HG03378 (cell line): Measurements from ENCODE around the gene CD34.

Experiments used
- ATAC-seq: cut with Tn5 transposase; IDR thresholded peaks from one replicate; pipeline ENCODE4 v1.9.1; 2021; ENCODE audit warnings: mild to moderate bottlenecking, moderate library complexity; ENCODE audit not compliant: unreplicated experiment

The CD34 gene

DNA sequence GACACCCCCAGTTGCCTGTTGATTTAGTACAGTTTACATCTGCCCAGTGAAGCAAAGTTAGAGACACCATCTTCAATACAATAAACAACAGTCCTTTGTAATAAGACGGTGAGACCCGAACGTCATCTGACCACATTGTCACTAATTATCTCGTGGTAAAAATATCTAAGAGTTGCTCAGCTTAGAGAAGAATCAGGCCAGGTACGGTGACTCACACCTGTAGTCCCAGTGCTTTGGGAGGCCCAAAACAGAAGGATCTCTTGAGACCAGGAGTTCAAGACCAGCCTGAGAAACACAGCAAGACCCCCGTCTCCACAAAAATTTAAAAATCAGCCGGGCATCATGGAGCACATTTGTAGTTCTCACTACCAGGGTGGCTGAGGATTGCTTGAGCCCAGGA is 53.5 kb downstream of the CD34 start:
- no peak for ATAC-seq

DNA sequence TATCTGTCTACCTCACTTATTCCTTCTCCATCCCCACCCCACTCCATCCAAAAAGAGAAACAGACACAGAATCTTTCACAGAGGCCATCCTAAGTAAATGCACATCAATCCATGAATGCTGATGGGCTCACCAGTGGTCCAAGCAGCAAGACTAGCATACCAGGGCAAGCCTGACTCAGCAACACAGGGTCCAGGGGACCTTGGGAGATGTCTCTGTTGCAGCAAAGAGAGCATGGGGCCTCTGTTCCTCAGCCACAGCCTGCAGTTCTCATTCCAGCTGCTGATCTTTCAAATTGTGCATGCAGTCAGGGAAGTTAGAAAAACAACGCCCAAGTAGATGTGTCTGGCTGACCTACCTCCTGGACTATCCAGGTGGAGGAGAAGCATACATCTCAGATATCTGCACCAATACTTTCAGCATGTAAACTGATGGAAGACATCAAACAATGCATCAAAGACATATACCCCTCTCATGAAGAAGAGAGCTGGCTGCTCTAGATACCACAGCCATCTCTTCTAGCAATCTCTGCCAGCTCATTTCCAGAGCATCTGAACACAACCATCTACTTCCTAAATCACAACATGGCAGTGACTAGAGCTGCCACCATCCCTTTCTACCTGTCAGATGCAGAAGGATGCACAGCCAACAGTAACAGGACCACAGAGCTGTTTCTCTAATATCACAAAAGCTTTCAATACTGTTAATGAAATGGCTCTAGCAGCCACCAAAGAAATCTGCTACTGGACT is 54.5 kb downstream of the CD34 start:
- ATAC-seq, result no peak

DNA sequence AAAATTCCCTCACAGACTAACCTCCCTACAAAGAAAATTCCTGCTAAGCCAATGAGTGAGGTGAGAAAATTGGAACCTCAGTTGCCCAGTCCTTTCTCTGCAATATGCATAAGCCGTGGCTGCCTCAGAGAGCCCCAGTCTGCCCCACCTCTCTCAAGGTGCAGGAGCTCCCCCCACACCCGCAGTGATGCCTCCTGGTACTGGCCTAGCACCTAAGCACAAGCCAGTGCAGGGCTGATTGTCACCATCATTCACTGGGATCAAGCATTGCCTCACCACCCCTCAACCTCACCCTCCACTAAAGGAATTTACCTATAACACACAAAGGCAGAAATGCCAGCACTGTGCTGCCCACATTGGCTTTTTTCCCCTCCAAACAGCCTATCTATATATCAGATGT is 56.9 kb downstream of the CD34 start:
- ATAC-seq, result no peak

DNA sequence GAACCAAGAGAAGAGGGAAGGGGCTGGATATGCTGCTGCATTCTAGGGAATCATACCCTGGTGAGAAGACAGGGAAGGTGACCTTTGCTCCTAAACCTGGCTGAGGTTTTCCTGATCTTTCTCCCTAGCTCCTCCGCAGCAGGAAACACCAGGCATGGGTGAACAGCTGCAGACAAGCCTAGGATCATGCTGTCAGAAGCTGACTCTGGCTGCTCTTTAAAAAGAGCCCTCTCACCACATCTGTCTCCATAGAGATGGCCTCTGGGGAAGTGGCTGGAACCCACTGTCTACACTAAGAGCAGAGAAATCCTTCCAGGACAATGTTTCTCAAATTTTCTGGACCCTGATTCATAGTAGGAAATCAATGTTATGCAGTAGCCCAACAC is 57.6 kb downstream of the CD34 start:
- no peak for ATAC-seq

DNA sequence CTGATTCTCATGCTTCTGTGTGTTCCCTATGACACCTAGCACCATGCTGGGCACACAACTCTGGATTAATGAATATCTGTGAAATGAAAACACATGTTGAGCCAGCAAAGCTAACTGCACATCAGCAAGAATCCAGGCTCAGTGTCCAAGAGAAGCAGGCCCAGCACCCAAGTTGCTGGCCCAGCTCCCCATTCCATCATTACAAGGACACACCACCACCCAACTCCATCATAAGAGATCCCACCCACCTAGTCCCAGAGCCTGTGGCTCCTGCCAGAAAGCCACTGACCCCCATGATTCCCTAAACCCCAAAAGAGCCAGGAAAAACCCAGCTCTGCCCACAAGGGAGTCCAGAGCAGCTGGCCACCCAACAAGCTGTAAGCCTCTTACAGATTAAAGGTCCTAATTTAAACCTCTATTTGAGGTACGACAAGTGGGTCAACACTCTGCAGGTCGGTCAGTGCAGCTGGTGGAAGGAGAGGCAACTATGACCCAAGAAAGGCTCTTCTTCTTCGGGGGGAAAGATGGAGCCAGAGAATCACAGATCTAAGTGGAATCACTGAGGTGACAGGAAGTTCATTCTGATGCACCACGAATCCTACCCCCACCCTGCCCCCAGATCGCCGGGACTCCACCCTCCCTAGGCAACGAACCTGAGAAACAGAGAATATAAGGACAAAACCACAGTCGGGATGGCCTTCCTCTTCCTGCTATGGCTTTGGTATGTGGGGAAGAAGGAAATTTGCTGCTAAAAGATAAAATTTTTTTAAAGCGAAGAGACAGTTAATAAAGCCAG is 58.2 kb downstream of the CD34 start:
- no peak for ATAC-seq

DNA sequence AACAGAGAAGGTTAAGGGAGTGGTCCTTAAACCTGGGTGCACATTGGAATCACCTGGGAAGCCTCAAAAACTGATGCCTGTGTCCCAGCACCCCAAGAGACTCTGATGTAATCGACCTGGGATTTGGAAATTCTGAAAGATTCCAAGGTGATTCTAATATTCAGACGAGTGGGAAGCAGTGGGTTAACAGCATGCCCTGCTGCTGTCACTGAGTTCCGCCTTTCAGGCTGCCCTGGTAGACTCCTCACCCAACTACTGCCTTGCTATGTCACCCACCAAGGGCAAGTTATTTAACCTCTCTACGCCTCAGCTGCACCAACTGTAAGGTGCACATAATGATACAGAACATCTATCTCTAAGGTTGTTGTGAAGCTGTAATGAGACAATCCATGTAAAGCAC is 59.2 kb downstream of the CD34 start:
- ATAC-seq, result no peak

DNA sequence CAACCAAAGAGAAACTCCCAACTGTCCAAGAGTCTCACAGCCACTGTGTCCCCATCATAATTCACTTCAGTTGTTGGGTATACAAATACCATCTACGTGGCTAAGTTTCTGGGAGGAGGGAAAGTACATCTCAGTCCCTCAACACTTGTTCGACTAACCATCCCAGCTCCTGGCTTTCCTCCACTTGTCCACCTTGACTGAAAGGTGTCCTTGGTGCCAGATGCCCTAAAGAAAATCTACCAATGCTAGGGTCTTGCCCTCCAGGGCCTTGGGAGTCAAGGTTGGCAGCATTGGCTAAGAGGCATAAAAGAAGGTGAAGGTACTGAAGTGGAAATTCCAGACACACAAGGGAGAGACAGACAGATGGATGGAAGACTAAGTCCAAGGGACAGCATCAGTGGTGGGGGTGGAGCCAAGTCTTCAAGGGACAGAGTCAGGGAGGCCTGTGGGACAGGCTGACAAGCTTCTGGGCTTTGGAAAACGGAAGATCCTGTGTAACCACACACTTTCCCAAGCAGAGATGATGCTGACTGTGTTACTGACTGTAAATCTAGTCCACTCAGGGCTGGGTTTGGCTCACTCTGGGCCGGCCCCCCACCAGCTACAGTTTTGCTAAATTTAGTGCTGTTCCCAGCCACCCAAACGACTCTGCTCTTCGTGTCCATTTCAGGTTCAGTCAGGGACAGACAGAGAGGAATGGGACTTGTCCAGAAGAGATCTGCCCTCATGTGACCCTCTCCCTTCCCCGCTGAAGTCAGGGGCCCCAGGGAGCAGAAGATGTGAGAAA is 60.1 kb downstream of the CD34 start:
- ATAC-seq, result no peak

DNA sequence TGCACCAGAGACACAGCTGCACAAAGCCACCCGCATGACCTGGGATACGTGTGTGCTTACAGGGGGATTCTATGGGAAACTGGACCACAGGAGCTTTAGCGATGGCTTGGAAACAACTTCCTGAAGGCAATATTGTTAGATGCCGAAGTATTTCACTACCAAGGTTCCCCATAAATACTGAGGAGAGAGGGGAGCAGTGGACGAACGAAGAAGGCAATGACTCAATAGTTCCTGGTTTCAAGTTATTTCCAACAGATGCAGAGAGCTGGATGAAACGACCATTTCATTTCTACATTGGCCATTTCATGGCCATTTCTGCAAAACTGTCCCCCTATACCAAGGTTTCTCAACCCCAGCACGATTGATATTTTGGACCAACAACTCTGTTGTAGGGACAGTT is 61.3 kb downstream of the CD34 start:
- ATAC-seq, result no peak

DNA sequence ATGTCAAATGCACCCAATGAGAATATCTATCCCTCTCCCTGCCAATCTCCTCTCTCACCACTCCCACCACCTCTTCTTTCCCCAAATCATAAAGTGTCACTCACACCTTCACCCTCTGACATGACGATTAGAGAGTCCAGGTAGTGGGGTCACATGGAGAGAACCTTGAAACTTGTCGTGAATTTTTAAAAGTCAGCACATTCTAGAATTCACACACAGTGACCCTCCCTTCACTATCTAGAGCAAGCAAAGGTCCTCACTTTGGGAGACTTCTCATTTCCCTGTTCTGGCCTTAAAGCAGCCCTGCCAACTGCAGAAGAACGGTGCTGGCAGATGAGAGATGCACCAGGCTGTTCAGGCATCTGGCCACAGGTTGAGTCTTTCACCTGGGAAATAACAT is 61.9 kb downstream of the CD34 start:
- ATAC-seq, result no peak

DNA sequence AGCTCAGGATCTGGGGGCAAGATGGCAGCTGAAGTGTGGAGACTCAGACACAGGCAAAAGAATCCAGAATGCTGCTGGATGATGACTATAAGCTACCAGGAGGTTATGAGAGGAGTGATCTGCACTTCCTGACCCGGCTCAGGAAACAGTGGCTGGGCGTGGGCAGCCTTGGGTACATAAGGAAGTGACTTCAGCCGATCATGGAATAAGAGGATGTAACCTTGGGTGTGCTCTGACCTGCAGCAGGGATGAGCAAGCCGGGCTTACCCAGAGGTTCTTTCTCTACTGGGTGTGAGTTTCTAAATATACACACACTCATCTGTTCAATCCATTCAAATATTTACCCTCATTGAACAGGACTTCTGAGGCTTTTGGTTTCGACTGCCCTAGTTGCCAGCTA is 62.7 kb downstream of the CD34 start:
- ATAC-seq, result peak; percentile 56

DNA sequence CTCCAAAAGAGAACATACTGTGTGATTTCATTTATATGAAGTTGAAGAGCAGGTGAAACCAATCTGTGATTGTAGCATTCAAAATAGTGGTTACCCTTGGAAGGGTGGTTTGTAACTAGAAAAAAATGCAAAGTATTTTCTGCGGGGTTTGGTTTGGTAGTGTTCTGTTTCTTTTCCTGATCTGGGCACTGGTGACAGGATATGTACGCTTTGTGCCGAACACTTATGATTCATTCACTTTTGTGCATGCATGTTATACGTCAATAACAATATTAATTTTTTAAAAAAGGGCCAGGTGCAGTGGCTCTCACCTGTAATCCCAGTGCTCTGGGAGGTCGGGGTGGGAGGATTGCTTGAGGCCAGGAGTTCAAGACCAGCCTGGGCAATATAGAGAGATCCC is 63.8 kb downstream of the CD34 start:
- no peak for ATAC-seq

DNA sequence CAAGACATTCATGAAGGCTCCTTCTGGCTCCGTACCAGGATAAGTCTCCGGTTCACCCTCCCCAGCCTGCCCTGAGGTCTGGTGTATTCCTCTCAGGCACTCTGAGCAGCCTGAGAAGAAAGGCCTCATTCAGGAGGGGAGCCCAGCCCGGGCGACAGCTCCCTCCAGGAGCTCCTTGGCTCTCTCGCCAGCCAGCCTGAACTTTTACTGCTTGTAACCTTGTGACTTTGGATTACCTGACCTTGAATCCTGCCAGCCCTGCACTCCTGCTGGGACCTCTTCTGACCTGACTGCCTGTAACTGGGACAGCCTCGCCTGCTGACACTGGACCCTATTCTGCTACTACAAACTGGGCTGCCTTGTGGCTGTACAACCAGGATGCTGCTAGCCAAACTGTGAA is 65.8 kb downstream of the CD34 start:
- ATAC-seq, result no peak

DNA sequence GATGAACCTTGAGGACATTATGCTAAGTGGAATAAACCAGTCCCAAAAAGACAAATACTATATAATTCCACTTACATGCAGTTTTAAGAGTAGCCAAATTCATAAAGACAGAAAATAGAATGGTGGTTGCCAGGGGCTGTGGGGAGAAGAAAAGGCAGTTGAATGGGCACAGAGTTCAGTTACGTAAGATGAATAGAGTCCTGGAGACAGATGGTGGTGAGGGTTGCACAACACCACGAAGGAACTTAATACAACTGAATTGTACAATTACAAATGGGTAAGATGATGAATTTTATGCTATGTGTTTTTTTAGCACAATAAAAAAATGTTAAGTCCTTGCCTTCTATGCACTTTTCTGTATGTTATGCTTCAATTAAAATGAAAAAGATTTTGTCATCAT is 66.6 kb downstream of the CD34 start:
- ATAC-seq, result no peak

DNA sequence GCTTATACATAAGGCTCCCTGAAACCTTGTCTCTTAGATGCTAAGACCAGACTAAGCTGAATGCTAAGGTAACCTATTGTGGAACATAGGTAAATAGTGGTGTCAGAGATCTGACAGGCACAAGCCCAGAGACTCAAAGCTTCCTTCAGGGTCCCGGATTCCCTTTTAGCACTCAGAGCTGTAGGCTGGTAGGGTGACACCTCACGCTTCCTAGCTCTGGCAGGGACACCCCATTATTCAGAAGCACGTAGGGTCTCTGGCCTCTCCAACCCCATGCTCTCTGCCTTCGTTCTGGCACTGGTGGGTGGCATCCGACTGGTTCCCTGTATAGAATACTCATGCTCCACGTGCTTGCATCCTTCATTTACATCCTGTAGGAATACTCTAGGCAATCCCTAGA is 68.4 kb downstream of the CD34 start:
- ATAC-seq, result no peak

DNA sequence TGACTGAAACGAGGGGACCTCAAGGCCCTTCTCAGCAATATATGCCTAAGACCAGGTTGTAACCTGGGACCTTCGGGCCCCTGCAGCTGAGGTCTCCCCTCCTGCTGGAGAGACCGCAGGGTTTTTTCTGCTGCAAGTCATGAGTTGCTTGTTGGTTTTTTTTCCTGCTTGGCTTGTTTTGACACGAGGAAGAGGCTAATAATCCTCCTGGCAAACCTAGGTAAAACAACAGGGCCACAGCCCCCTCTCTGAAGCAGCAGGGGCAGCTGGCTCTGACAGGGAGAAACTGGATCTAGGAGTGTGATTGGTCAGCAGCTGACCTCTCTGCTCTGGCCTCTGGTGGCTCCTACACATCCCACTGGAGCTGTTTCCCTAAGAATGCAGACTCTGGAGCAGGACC is 69.0 kb downstream of the CD34 start:
- no peak for ATAC-seq

DNA sequence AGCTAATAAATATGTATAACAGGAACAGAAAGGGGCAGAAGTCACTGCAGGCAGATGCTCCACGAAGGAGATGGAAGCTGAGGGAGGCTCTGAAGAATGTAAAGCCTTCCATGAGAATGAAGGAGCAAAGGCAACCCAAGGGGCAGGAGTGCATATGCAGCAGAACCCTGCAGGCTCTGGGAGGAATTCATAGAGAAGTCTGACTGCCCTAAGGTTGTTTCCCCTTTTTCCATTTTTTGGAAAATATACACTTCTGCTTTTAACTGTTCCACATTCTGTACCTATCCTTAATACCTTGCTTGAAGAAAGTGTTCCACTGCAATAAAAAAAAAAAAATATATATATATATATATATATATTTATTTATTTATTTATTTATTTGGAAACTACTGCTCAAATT is 69.6 kb downstream of the CD34 start:
- ATAC-seq, result no peak

DNA sequence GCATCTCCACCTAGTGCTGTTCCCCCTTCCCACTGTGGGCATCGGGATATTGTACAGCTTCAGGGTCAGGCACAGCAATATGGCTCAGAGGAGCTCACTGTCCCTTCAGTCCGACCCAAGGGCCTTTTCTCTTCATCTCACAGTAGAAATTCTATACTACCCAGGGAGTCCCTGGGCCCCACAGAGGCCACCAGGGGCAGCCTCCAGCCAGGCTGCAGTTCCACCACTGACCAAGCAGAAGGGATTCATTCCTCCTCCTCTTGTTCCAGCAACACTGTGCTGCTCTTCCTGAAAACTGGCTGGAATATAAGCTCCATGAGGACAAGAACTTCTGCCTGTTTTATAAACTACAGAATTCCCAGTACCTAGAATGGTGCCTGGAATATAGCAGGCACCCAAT is 70.5 kb downstream of the CD34 start:
- ATAC-seq, result no peak

DNA sequence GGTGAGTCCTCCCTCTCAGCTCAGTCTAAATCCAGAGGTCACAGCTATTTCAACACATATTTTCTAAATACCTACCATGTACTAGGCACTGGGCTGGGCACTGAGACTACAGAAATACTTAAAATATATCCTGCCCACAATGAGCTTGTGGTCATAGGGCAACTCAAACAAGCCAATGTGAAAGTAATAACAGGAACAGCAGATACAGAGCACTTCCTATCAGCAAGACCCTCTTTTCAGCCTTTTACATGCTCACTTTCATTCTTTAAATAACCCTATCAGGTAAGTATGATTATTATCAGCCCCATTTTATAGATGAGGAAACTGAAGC is 71.9 kb downstream of the CD34 start:
- ATAC-seq, result no peak

DNA sequence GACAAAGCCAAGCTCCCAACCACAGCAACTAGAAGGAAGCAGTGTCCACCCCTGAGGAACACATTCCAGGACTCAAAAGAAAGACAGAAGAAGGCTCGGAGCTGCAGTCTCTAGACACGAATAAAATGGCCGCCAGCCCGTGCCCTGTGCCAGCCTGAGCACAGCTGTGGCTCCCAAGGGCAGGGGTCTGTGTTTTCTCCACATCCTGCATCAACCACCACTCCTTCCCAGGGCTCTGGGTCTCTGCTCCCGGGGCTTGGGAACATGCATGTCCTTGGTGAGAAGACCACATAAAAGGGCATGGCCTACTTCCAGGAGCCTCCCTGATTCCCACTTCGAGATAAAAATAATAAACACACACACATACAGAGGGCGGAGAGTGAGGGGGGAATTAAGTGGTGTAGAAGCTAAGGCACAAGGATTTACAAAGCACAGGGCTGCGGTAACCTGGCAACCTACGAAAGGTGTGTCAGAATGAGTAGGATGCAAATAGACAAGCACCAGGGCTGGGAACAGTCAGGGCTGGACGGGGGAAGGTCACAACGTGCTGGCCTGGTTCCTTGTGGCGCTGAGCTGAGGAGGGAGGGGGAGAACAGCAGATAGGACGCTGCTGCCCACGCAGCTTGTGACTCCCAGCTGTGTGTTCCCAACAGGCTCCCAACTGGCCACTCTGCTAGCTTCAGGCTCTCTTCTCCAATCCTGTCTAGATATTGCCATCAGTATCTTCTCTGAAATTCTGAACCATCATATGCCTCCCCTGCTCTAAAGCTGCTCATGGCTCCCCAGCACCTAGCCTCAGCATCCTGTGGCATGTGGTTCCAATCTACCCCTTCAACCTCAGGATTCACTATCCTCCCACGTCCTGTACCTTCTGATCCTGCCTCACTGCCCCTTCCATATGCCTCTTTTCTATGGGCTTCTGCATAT is 72.5 kb downstream of the CD34 start:
- no peak for ATAC-seq

DNA sequence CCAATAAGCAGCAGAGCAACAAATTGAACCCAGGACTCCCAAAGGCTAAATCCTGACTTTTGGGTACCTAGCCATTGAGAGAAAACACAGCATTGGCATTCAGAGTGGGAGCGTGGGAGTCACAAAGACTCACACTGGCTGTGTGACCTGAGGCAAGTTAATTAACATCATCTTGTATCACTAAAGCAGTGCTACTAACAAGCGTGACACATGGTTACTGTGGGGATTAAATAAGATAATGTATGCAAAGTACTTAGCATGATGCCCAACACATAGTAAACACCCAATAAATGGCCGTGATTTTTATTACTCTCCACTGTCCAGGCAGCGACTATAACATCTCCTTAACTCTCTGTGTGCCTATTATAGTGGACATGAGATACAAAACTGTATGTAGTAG is 73.3 kb downstream of the CD34 start:
- no peak for ATAC-seq
